Activated T-helper 1 cell treated with anti-CD3 and anti-CD28 coated beads, Interleukin-12 subunit alpha, Interleukin-12 subunit beta, Interleukin-2, Interleukin-4 antibody, amounts not matched to agents 30 ng/mL and 10 ng/mL and 1 ng/mL, durations not matched to agents 14 hours and 24 hours and 36 hours (primary cell): ENCODE measurements around the gene PROP1. TPM values are rescaled to one million over a fixed set of nuclear protein-coding genes. Genes with fewer than 3 reads are reported as not detected.
"Not testable (repeated sequence)": the region's sequence is repeated elsewhere in the genome, so short reads cannot be mapped to it uniquely, and the experiment has no call there.

Experiments used
- DNase-seq: peaks from one replicate; pipeline ENCODE4 v3.0.0; 2021; ENCODE audit warnings: low spot score
- H3K27ac Mint-ChIP-seq: one replicate; pipeline ENCODE4 v1.8.0; 2021; ENCODE audit warnings: mild to moderate bottlenecking, mixed read lengths
- H3K27me3 Mint-ChIP-seq: one replicate; pipeline ENCODE4 v1.8.0; 2022; ENCODE audit warnings: mild to moderate bottlenecking, moderate library complexity, mixed read lengths; ENCODE audit not compliant: insufficient read depth
- H3K36me3 Mint-ChIP-seq: one replicate; pipeline ENCODE4 v1.8.0; 2021; ENCODE audit warnings: low read depth, mixed read lengths
- H3K4me1 Mint-ChIP-seq: one replicate; pipeline ENCODE4 v1.8.0; 2021; ENCODE audit warnings: low read depth, mixed read lengths
- H3K4me3 Mint-ChIP-seq: one replicate; pipeline ENCODE4 v1.8.0; 2021; ENCODE audit warnings: mild to moderate bottlenecking, moderate library complexity, mixed read lengths
- H3K9me3 Mint-ChIP-seq: one replicate; pipeline ENCODE4 v1.8.0; 2021; ENCODE audit warnings: mixed read lengths
- intact Hi-C: fragments of 100-400 bp; cut with micrococcal nuclease; formaldehyde crosslinking; loops from one replicate; pipeline ENCODE4 v1.15.1; 2024
- total RNA-seq: library from RNA; stranded (reverse); gene quantifications from 2 replicates; pipeline ENCODE4 v1.2.3, GENCODE V29; 2022

Gene PROP1
- not detected in 2 replicates for total RNA-seq

- Mint-ChIP-seq H3K9me3 (no peaks in the 10 kb centered on the region), H3K4me1 (no peaks in the 10 kb centered on the region), H3K27me3 (peaks cover 29% of the 10 kb centered on the region), H3K4me3 (no peak within 1 kb of the TSS), H3K27ac (no peak within 1 kb of the TSS), H3K36me3 (no peaks in the 10 kb centered on the region)
- no peak for DNase-seq
- intact Hi-C loops, result no loop called here
These were observed at the start of gene PROP1 for GRCh38 chr5:177995691-177996595. PROP1 (minus strand) TSS chr5:177996242; CDS start chr5:177995933, 309 bp downstream.

GRCh38 chr5:178019379-178020030 is 23.5 kb upstream of the PROP1 start:
- H3K27ac Mint-ChIP-seq, H3K4me1 Mint-ChIP-seq, intact Hi-C loops, DNase-seq, H3K4me3 Mint-ChIP-seq, H3K36me3 Mint-ChIP-seq, H3K9me3 Mint-ChIP-seq, H3K27me3 Mint-ChIP-seq: not testable (repeated sequence)

DNA sequence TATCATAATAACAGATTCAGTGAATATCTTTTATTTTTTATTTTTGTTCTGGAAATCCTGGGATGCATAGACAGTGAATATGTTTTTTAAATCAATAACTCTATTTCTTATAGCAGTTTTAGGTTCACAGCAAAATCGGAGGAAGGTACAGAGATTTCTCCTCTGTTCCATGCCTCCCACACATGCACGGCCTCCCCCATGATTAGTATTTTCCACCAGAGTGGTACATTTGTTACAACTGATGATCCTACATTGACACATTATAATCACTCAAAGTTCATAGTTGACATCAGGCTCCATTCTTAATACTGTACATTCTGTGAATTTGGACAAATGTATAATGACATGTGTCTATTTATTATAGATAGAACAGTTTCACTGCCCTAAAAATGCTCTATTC is 16.7 kb upstream of the PROP1 start:
- H3K9me3 Mint-ChIP-seq, H3K27me3 Mint-ChIP-seq, intact Hi-C loops, H3K4me3 Mint-ChIP-seq, H3K36me3 Mint-ChIP-seq, H3K27ac Mint-ChIP-seq, H3K4me1 Mint-ChIP-seq, DNase-seq: not testable (repeated sequence)

DNA sequence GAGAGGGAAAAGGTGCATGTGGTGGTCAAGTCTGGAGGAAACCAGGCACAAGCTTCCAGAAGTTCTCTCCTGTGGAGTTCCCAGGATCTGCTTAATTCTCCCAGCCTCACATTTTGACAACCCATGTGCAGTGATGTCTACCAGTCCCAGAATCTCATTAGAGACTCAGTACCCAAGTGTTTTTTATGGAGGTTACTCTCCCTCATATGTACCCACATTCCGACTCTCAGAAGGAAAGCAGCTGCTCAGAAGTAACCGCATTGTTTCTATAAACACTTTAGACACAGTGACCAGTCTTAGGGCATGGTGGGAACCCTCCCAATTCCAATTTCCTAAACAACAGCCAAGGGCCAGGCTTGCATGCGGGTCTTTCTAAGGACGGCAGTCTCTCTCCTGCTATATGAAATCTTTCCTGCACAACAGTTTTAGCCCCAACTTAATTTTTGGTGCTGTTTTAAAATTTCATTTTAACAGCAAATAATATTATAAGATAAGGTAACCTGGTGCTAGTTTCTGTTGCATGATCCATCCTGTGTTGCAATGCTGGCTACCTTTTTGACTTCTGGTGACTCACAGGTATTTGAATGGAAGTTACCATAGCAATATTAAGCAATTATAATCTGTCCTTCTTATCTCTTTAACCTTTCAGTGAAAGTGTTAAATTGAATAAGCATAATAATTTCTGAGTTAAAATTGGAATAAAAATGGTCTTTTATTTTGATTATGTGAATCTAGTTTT is 15.9 kb upstream of the PROP1 start:
- H3K27me3 Mint-ChIP-seq, H3K27ac Mint-ChIP-seq, H3K4me3 Mint-ChIP-seq, H3K9me3 Mint-ChIP-seq, intact Hi-C loops, DNase-seq, H3K4me1 Mint-ChIP-seq, H3K36me3 Mint-ChIP-seq: not testable (repeated sequence)

DNA sequence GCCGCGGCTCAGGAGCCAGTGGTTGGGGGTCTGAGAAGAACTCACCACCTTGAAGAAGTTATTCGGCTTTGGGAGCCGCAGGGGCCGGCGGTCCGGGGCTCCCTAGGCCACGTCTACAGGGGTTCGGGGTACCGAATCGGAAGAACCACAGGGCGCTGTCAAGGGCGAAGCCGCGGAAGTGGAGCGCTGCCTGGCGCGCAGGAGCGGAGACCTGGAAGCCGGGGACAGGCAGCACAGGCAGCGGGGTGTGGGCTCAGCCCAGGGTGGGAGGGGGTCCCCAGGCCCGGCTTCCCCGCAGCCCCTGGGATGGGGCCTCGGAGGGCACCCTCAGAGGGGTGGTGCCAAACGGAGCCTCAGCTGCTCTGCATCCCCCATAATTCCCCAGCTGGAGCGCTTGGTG is 11.2 kb upstream of the PROP1 start:
- H3K27ac Mint-ChIP-seq, H3K9me3 Mint-ChIP-seq, H3K36me3 Mint-ChIP-seq, H3K4me1 Mint-ChIP-seq, DNase-seq, intact Hi-C loops: not testable (repeated sequence)
- Mint-ChIP-seq H3K27me3 (peaks cover 15% of the 10 kb centered on the region), H3K4me3 (peak overlapping the region; percentile 87)

DNA sequence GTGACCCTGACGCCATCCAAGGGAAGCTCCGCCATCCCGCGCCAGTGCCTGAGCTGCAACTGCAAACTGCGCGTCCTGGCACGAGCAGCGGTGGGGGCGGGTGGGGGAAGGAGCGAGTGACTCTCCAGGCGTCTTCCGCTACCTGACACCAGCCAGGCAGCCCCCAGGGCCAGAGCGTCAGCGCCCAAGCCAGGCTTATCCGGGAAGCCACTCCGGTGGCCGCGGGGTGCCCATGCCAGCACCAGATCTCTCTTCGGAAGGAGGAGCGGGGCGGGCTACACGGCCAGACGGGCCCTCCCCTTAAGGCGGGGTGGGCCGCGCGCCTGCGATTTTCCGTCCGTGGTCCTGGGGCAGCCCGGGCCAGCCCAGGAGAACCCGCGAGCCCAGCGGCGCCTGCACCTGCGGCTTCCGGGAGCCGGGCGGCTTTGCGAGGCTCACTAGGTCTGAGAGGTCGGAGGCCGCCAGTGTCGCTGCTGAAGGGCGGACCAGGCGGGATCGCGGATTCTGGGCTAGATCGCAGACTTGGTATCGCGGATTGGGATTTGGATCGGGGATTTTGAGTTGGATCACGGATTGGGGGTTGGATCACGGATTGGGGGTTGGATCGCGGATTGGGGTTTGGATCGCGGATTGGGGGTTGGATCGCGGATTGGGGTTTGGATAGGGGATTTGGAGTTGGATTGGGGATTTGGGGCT is 10.6 kb upstream of the PROP1 start:
- DNase-seq, result peak; percentile 60
- intact Hi-C loops, H3K36me3 Mint-ChIP-seq, H3K4me1 Mint-ChIP-seq, H3K9me3 Mint-ChIP-seq: not testable (repeated sequence)
- H3K27ac Mint-ChIP-seq, result peak overlapping the region; percentile 93
- H3K4me3 Mint-ChIP-seq, result peak overlapping the region; percentile 87
- H3K27me3 Mint-ChIP-seq, result peaks cover 17% of the 10 kb centered on the region

DNA sequence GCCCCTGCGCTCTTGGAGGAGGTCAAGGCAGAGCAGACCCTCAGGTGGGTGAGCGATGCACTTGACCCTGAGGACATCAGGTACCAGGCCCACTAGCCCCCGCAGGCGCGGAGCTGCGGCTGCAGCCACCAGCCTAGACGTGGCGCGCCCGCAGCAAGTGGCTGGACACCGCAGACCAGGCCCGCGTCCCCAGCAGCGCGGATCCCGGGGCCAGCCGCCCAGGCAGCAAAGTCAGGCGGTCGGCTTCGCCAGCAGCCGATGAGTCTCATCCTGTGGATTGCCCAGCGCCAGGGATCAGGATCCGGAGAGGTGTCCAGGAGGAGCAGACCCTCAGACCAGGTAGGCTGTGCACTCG is 10.1 kb upstream of the PROP1 start:
- H3K27ac Mint-ChIP-seq, H3K36me3 Mint-ChIP-seq, H3K4me1 Mint-ChIP-seq, DNase-seq, intact Hi-C loops, H3K9me3 Mint-ChIP-seq: not testable (repeated sequence)
- Mint-ChIP-seq H3K27me3 (peaks cover 17% of the 10 kb centered on the region), H3K4me3 (peak overlapping the region; percentile 75)

- no peaks in the 10 kb centered on the region for H3K4me1 Mint-ChIP-seq
- H3K27me3 Mint-ChIP-seq, result peaks cover 31% of the 10 kb centered on the region
- no peak overlapping the region for H3K4me3 Mint-ChIP-seq
- DNase-seq, result no peak
- no peaks in the 10 kb centered on the region for H3K9me3 Mint-ChIP-seq
- H3K36me3 Mint-ChIP-seq, result no peaks in the 10 kb centered on the region
- H3K27ac Mint-ChIP-seq, result no peak overlapping the region
- intact Hi-C loops, result no loop called here
These were observed 1.8 kb upstream of the PROP1 start for GRCh38 chr5:177997846-177998245.

DNA sequence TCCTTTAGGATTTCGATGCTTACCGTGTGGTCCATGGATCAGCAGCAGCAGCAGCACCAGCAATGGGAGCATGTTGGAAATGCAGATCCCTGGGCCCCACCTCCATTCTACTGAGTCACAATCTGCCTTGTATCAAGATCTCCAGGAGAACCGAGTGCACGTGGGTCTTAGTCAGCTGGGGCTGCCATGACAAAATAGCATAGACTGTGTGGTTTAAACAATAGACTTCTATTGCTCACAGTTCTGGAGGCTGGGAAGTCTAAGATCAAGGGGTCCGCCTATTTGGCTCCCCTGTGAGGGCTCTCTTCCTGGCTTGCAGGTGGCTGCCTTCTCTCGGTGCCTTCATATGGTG is 1.3 kb upstream of the PROP1 start:
- no peaks in the 10 kb centered on the region for H3K4me1 Mint-ChIP-seq
- intact Hi-C loops, result no loop called here
- no peaks in the 10 kb centered on the region for H3K9me3 Mint-ChIP-seq
- H3K27ac Mint-ChIP-seq, result no peak overlapping the region
- H3K36me3 Mint-ChIP-seq, result no peaks in the 10 kb centered on the region
- peaks cover 30% of the 10 kb centered on the region for H3K27me3 Mint-ChIP-seq
- no peak for DNase-seq
- no peak overlapping the region for H3K4me3 Mint-ChIP-seq

DNA sequence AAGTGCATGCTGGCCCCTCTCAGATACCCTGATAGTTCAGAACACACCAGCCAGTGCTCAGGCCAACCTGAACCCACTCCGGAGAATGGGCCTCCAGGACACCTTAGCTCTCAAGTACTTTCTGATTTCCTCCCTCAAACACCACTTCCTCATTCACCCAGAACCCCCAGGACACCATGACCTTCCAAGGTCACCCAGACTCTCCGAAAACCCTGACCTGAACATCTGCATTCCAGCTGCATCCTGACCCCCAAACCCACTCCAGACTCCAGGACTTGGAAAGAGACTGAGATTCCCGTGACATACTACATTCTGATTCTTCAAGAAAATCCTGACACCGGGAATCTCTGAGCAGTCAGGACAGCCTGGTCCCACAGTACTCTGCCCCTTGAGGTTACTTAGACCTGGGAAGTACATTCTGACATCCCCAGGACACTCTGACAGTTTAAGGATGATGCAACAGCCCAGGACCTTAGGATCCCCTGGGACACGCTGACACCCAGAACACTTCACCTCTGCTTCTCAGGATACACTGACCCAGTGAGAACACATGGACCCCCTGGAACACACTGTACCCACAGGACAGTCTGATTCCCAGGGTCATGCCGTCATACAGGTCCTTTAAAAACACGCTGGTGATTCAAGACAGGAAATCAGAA is 747 bp upstream of the PROP1 start:
- Mint-ChIP-seq H3K4me3 (no peak overlapping the region), H3K4me1 (no peaks in the 10 kb centered on the region), H3K27me3 (peaks cover 29% of the 10 kb centered on the region), H3K9me3 (no peaks in the 10 kb centered on the region), H3K36me3 (no peaks in the 10 kb centered on the region), H3K27ac (no peak overlapping the region)
- no peak for DNase-seq
- intact Hi-C loops, result no loop called here

DNA sequence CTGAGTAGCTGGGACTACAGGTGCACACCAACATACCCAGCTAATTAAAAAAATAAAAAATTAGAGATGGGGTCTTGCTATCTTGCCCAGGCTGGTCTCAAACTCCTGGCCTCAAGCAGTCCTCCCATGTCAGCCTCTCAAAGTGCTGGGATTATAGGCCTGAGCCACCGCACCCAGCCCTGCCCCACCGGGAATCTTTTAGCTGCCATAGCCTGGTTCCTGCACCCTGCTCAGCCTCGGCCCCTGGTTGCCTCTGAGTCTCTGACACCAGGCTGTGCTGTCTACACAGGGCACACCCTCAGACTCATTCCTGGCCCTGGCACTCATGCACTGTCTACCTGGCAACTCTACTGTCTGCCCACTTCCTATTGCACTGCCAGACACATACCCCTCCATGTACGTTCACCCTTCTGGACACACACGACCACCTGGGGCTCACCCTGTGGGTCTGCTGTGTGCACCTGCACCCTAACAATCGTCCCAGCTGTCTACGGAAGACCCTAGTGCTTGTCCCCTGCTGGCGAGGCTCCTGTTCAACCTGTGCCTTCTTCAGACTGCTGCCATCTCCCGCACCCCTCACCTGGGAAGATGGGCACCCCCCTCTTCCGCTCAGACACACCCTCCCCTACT is 1.4 kb downstream of the PROP1 start:
- Mint-ChIP-seq H3K36me3 (no peaks in the 10 kb centered on the region), H3K4me3 (no peak overlapping the region), H3K4me1 (no peaks in the 10 kb centered on the region), H3K27me3 (peaks cover 24% of the 10 kb centered on the region), H3K27ac (no peak overlapping the region), H3K9me3 (no peaks in the 10 kb centered on the region)
- no peak for DNase-seq
- intact Hi-C loops, result no loop called here

GRCh38 chr5:177994063-177994462 is 2.0 kb downstream of the PROP1 start:
- DNase-seq, result no peak
- H3K9me3 Mint-ChIP-seq, result no peaks in the 10 kb centered on the region
- H3K4me3 Mint-ChIP-seq, result no peak overlapping the region

More at GRCh38 chr5:177994063-177994462, 2.0 kb downstream of the PROP1 start:
- Mint-ChIP-seq H3K4me1 (no peaks in the 10 kb centered on the region), H3K27me3 (peaks cover 28% of the 10 kb centered on the region), H3K27ac (no peak overlapping the region), H3K36me3 (no peaks in the 10 kb centered on the region)
- intact Hi-C loops, result no loop called here
